ENCODE data around the gene MRTO4. TPM values are rescaled to one million over a fixed set of nuclear protein-coding genes. Genes with fewer than 3 reads are reported as not detected.
"Not testable (repeated sequence)": the region's sequence is repeated elsewhere in the genome, so short reads cannot be mapped to it uniquely, and the experiment has no call there.

The MRTO4 gene
- total RNA-seq, 3 donors from 2014 or later (not counting 1 experiment from before 2014, with no cell fraction given), result 9.7 to 15.8 (median 13.5) TPM

DNA sequence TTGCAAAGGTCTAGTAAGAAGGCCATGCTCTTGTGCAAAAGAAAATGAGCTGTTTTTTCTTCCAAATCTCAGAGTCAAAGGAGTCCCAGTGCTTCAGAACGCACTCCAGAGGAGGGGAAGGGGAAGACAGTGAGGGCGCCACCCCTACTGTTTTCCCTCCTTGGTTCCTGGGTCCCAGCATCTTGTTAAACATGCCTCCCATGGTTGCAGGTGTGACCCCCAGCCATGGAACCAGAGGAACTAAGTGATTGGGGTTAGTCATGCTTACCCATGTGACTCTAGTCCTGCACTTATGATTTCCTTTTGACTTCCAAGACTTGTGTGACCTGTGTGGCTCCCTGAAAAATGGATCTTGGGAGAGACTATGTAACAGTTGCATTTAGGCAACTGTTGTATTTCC is 43.0 kb downstream of the MRTO4 start:
- WGBS (ENCODE audit: insufficient coverage), result 100% methylated on average over 2 of the region's 2 CpGs
- ATAC-seq (no peak), DNase-seq (no peak)
- intact Hi-C loops (cut with micrococcal nuclease), result no loop called here
- peaks cover 3 to 4% of the 10 kb centered on the region in 2 donors for H3K9me3 Mint-ChIP-seq
- no peak overlapping the region for H3K27ac Mint-ChIP-seq
- H3K27ac ChIP-seq (ENCODE audit: low read length), result no peak overlapping the region
- H3K4me1 Mint-ChIP-seq, result no peaks in the 10 kb centered on the region
- no peak overlapping the region for H3K4me3 ChIP-seq (ENCODE audit: low read length)
- H3K36me3 Mint-ChIP-seq, result peaks cover 13% of the 10 kb centered on the region
- TF ChIP-seq, protein P1, sequence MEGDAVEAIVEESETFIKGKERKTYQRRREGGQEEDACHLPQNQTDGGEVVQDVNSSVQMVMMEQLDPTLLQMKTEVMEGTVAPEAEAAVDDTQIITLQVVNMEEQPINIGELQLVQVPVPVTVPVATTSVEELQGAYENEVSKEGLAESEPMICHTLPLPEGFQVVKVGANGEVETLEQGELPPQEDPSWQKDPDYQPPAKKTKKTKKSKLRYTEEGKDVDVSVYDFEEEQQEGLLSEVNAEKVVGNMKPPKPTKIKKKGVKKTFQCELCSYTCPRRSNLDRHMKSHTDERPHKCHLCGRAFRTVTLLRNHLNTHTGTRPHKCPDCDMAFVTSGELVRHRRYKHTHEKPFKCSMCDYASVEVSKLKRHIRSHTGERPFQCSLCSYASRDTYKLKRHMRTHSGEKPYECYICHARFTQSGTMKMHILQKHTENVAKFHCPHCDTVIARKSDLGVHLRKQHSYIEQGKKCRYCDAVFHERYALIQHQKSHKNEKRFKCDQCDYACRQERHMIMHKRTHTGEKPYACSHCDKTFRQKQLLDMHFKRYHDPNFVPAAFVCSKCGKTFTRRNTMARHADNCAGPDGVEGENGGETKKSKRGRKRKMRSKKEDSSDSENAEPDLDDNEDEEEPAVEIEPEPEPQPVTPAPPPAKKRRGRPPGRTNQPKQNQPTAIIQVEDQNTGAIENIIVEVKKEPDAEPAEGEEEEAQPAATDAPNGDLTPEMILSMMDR (IDR thresholded peaks at IDR 0.05), result no peak
- no peaks in the 10 kb centered on the region for H3K4me1 ChIP-seq (ENCODE audit: control insufficient read depth, insufficient read depth, low read length)
- H3K4me3 Mint-ChIP-seq, result no peak overlapping the region
- H3K36me3 ChIP-seq (ENCODE audit: control insufficient read depth, insufficient read depth, low read length), result no peaks in the 10 kb centered on the region
- no peaks in the 10 kb centered on the region for H3K27me3 ChIP-seq (ENCODE audit: control insufficient read depth, insufficient read depth, low read length)
- H3K9me3 ChIP-seq (ENCODE audit: control insufficient read depth, insufficient read depth, low read length), result peaks cover 18% of the 10 kb centered on the region
- H3K27me3 Mint-ChIP-seq (ENCODE audit: low read depth in 2 of 2), result peaks cover 0 to 3% of the 10 kb centered on the region in 2 donors

DNA sequence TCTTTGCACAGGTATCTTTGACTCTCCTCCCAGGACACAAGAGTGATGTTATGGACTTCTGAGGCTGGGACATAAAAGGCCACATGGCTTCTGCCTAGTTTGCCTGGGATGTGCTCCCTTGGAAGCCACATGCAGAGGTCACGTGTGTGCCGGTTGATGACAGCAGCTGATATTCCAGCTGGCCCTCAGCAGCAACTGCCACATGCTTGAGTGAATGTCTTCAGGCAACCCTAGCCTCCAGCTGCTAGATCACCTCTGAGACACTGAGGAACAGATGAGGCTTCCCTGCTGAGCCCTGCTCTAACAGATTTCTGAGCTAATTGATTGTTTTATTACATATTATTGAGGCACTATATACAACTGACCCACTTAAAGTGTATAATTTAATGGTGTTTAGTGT is 48.6 kb downstream of the MRTO4 start:
- intact Hi-C loops (cut with micrococcal nuclease), result no loop called here

DNA sequence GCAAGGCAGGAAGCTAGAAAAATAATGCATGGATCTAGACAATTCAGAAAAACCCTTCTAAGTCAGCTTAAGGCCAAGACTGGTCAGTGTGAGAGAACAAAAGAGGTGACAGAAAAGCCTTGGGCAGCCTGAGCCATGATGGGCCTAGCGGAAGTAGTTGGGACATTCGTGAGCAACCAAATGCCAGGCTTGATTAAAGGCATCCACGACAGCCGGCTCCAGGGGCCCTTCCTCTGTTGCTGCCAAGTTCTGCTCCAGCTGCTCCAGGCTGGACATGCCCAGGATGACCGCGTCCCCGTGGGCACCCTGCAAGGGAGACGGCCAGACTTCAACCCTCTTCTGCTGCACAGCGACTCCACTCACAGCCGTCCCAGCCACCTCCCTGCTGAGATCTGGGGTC is 52.5 kb downstream of the MRTO4 start:
- ATAC-seq; H3K4me1 ChIP-seq (ENCODE audit: control insufficient read depth, insufficient read depth, low read length); H3K9me3 ChIP-seq (ENCODE audit: control insufficient read depth, insufficient read depth, low read length); H3K9me3 Mint-ChIP-seq; H3K27me3 ChIP-seq (ENCODE audit: control insufficient read depth, insufficient read depth, low read length); H3K4me3 ChIP-seq (ENCODE audit: low read length); H3K4me3 Mint-ChIP-seq; intact Hi-C loops (cut with micrococcal nuclease); DNase-seq; H3K27ac ChIP-seq (ENCODE audit: low read length); H3K27ac Mint-ChIP-seq; H3K27me3 Mint-ChIP-seq (ENCODE audit: low read depth in 2 of 2); H3K4me1 Mint-ChIP-seq: not testable (repeated sequence)
- H3K36me3 Mint-ChIP-seq, result peaks cover 20% of the 10 kb centered on the region
- peaks cover 38% of the 10 kb centered on the region for H3K36me3 ChIP-seq (ENCODE audit: control insufficient read depth, insufficient read depth, low read length)
- 95% methylated on average over 9 of the region's 10 CpGs for WGBS (ENCODE audit: insufficient coverage)

More for the DNA sequence above, 48.6 kb downstream of the MRTO4 start:
- Mint-ChIP-seq H3K4me3 (no peak overlapping the region), H3K36me3 (peaks cover 8% of the 10 kb centered on the region), H3K27me3 (ENCODE audit: low read depth in 2 of 2) (no peaks in the 10 kb centered on the region), H3K27ac (no peak overlapping the region), H3K4me1 (no peaks in the 10 kb centered on the region), H3K9me3 (no peaks in the 10 kb centered on the region)
- DNase-seq (no peak), ATAC-seq (no peak)
- Histone ChIP-seq H3K36me3 (ENCODE audit: control insufficient read depth, insufficient read depth, low read length) (peaks cover 20% of the 10 kb centered on the region), H3K27ac (ENCODE audit: low read length) (no peak overlapping the region), H3K4me1 (ENCODE audit: control insufficient read depth, insufficient read depth, low read length) (no peaks in the 10 kb centered on the region), H3K27me3 (ENCODE audit: control insufficient read depth, insufficient read depth, low read length) (no peaks in the 10 kb centered on the region), H3K4me3 (ENCODE audit: low read length) (no peak overlapping the region), H3K9me3 (ENCODE audit: control insufficient read depth, insufficient read depth, low read length) (peaks cover 8% of the 10 kb centered on the region)
- 100% methylated on average over 2 of the region's 2 CpGs for WGBS (ENCODE audit: insufficient coverage)
- TF ChIP-seq, protein P1 (IDR thresholded peaks at IDR 0.05), result no peak

DNA sequence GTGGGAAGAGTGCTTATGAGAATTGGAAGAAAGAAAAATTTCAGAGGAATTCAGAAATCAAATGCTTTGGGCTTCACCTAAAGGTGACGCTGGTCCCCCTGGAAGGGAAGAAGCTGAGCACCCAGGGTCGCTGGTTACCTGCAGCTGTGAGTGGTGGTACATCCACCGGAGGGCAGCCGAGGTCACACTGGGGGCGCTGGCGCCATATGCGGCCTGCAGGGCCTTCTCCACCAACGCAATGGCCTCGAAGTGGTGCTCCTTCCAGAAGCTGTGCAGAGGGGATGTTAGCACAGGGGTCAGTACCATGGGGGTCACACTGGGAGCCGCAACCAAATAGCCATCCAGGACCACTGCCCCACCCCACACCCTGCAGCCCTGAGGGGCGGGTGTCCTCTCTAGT is 54.3 kb downstream of the MRTO4 start:
- H3K4me1 ChIP-seq (ENCODE audit: control insufficient read depth, insufficient read depth, low read length), result peaks cover 5% of the 10 kb centered on the region
- H3K36me3 Mint-ChIP-seq, result peaks cover 20% of the 10 kb centered on the region
- DNase-seq (no peak), ATAC-seq (no peak)
- H3K27ac Mint-ChIP-seq, result no peak overlapping the region
- TF ChIP-seq, protein P1 (IDR thresholded peaks at IDR 0.05), result no peak
- intact Hi-C loops (cut with micrococcal nuclease), result no loop called here
- H3K36me3 ChIP-seq (ENCODE audit: control insufficient read depth, insufficient read depth, low read length), result peaks cover 38% of the 10 kb centered on the region
- no peaks in the 10 kb centered on the region for H3K9me3 ChIP-seq (ENCODE audit: control insufficient read depth, insufficient read depth, low read length)
- no peaks in the 10 kb centered on the region for H3K9me3 Mint-ChIP-seq
- H3K4me3 ChIP-seq (ENCODE audit: low read length), result no peak overlapping the region
- WGBS (ENCODE audit: insufficient coverage), result 96% methylated on average over 11 of the region's 11 CpGs
- H3K27ac ChIP-seq (ENCODE audit: low read length), result no peak overlapping the region
- no peak overlapping the region for H3K4me3 Mint-ChIP-seq
- H3K27me3 ChIP-seq (ENCODE audit: control insufficient read depth, insufficient read depth, low read length), result no peaks in the 10 kb centered on the region
- peaks cover 9 to 10% of the 10 kb centered on the region in 2 donors for H3K4me1 Mint-ChIP-seq
- no peaks in the 10 kb centered on the region for H3K27me3 Mint-ChIP-seq (ENCODE audit: low read depth in 2 of 2)

Data from natural killer cell (primary cell).